GM21423 (cell line): ENCODE results near the gene ZNF138.

ENCODE experiments used
- ATAC-seq: cut with Tn5 transposase; IDR thresholded peaks from one replicate; pipeline ENCODE4 v1.9.1; 2021; ENCODE audit warnings: mild to moderate bottlenecking, moderate library complexity; ENCODE audit not compliant: unreplicated experiment

Gene ZNF138

DNA sequence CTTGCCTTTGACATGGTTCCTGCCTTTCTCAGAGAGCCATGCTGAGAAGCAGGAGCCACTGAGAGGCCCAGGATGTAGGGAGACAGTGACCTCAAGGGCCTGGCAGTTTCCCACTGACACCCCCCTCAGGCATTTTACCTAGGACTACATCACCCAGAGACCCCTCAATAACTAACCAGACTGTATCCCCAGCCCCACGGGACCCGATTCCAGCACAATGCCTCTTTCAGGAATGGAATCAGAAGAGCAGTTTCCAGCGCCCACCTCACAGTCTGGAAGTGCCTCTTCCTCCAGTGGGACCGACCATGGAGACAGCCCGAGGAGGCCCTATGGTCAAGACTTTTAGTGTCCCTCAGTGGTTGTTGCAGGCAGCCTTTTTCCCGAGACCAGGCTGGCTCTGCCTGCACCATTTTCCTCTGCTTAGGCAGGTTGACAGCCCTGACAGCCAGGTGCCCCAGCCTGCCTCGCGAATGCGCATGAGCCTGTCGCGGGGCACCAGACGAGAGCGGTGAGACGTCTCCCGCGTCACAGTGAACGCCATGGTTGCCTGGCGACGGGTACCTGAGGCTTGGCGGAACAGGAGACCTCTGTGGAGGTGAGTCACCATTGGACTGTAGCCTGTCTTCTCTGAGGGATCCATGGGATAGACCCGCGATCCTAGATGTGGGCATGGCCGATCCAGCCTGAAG lies 80.5 kb downstream of the ZNF138 start:
- no peak for ATAC-seq

DNA sequence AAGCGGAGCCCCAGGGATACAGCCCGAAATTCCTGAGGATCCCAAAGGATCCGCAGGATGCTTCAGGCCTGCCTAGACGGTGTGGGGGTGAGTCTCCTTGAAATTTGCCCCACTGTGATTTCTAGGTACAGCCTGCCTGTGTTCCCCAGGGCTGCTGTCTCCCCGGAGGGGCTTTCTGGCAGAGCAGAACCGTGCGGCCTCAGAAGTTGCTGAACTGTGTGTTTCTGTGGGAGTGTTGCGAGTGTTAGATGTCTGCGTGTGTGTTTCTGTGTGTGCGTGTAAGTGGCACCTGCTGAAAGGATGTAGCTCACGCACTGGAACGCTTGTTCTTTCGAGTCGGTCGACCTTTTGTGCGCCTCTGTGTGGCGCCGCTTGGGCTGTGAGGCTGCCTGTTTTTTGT lies 81.0 kb downstream of the ZNF138 start:
- ATAC-seq = no peak

DNA sequence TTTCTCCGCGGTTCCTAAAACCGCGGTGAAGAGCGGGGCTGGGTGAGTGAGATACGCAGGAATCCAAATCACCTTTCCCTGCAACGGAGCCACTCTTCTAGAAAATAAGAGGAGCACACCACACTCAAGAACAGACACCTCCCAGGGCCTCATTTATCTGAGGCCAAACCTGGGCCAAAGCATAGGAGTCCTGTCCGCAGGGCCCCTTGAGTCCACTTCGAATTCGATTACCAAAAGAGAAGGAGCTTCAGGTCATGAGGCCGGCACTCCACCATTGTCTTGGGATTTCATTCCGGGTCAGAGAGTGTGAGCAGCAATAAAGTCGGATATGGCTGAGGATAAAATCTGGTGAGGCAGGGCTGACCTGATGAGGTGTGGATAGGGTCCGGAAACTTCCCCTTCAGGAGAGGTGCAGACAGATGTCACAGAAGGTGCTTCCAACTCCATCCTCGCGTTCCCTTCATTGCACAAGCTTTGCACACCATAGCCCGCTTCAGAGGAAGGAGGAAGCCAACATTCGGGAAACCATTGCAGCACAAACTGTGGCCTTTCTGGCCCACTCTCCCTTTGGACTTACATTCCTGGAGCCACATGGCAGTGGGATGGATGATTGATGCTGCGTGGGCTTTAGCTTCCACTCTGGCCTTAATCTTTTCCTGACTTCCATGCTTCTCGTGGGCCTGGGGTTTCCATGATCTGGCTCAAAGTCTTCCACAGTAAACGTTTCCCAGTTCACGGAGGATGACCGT lies 81.6 kb downstream of the ZNF138 start:
- ATAC-seq = no peak

DNA sequence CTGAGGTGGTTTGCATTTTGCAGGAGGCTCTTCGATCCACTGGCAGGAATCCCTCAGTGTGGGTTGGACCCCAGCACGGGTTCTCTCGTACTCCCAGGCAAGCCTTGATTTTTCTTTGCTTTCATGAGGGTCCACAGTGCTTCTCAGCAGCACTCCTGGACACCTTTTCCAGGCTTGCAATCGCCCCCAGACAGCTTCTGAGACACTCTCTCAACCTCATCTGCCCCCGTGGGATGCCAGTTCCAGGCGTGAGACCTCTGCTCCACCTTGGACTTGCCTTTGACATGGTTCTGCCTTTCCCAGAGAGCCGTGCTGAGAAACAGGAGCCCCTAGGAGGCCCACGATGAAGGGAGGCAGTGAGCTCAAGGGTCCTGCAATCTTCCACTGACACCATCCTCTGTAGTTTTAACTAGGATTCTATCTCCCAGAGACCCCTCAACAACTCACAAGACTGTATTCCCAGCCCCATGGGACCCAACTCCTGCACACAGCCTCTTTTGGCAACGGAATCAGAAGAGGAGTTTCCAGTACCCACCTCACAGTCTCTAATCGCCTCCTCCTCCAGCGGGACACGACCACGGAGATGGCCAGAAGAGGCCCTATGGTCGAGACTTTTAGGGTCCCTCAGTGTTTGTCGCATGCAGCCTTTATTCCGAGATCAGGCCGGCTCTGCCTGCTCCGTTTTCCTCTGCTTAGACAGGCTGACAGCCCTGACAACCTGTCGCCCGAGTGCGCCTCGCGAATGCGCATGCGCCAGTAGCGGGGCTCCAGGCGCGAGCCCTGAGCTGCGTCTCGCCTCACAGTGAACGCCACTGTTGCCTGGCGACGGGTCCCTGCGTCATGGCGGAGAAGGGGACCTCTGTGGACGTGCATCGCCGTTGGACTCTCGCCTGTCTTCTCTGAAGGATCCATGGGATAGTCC lies 82.8 kb downstream of the ZNF138 start:
- ATAC-seq = no peak

DNA sequence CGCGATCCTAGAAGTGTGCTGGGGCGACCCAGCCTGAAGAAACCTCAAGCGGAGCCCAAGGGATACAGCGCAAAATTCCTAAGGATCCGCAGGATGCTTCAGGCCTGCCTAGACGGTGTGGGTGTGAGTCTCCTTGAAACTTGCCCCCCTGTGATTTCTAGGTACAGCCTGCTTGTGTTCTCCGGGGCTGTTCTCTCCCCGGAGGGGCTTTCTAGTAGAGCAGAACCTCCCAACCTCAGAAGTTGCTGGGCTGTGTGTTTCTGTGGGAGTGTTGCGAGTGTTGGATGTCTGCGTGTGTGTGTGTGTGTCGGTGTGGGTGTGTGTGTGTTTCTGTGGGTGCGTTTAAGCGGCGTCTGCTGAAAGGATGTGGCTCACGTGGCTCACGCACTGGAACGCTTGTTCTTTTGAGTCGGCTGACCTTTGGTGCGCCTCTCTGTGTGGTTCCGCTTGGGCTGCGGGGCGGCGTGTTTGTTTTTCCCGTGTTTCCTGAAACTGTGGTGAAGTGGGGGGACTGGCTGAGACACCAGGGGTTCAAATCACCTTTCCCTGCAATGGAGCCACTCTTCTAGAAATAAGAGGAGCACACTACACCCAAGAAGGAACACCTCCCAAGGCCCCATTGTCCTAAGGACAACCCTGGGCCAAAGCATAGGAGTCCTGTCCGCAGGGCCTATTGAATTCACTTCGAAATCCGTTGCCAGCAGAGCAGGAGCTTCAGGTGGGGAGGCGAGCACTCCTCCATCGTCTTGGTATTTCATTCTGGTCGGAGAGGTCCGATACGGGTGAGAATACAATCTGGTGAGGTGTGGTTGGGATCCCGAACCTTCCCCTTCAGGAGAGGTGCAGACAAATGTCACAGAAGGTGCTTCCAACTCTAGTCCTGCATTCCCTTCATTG lies 83.7 kb downstream of the ZNF138 start:
- ATAC-seq = no peak

DNA sequence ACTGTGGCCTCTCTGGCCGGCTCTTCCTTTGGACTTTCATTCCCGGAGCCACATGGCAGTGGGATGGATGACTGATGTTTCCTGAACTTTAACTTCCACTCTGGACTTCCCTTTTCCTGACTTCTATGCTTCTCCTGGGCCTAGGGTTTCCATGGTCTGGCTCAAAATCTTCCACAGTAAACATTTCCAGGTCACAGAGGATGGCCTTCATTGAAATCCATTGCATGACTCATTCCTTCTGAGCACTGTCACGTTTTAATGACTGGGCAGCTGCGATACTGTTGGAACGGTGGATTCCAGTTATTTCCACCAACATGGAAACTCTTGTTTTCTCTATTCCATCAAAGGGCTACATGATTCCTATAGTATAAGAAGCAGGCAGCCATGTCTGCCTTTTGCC lies 84.5 kb downstream of the ZNF138 start:
- no peak for ATAC-seq

DNA sequence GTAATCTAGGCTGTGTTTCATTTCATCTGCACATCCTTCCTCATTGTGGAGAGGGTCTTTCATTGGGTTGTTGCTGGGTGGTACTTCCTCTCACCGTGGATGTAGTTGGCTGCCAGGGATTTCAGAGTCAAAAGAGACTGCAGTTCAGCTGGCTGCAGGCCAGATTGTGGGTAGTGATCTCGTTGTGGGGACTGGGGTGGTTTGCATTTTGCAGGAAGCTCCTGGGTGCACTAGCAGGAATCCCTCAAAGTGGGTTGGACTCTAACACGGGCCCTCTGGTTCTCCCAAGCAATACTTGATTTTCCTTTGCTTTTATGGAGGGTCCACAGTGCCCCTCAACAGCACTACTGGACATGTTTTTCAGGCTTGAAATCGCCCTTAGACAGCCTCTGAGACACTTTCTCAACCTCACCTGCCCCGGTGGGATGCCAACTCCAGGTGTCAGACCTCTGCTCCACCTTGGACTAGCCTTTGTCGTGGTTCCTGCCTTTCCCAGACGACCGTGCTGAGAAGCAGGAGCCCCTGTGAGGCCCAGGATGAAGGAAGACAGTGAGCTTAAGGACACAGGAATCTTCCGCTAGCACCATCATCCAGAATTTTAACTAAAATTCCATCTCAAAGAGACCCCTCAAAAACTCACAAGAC lies 85.0 kb downstream of the ZNF138 start:
- ATAC-seq = no peak

DNA sequence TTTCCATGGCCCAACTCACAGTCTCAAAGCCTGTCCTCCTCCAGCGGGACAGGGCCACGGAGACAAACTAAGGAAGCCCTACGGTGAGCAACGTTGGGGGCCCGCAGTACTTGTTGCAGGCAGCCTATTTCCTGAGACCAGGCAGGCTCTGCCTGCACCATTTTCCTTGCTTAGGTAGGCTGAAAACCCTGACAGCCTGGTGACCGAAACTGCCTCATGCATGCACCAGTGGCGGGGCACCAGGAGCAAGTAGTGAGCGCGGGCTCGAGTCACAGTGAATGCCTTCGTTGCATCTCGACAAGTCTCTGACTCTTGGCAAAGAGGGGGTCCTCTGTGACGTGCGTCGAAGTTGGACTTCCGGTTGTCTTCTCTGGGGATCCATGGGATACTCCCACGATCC lies 85.6 kb downstream of the ZNF138 start:
- no peak for ATAC-seq

DNA sequence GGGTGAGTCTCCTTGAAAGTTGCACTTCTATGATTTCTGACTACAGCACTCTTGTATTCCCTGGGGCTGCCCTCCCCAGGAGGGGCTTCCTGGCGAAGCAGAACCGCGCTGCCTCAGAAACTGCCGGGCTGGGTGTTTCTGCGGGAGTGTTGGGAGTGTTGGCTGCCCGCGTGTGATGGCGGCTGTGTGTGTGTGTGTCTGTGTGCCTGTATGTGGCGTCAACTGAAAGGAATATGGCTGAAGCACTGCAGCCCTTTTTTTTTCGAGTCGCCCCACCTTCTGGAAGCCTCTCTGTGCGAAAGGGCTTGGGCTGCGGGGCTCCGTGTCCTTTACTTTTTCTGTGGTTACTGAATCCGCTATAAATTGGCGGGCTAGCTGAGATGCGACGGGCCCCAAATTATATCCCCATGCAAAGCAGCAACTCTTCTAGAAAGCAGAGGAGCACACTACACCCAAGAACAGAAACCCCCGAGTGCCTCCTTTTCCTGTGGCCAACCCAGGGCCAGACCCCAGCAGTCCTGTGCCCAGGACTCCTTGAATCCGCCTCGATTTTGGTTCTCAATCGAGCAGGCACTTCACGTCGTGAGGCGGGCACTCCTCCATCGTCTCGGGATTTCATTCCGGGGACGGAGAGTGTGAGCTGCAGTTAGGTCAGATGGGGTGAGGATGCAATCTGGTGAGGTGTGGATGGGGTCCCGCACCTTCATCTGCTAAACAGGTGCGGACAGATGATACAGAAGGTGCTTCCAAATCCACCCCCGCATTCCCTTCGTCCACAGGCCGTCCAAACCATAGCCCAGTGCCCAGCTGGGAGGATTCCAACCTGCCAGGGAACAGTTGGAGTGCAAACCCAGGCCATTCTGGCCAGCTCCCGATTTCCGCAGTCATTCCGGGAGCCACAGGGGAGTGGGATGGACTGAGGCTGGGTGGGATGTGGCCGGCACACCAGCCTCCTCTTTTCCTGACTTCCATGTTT lies 86.4 kb downstream of the ZNF138 start:
- ATAC-seq = no peak

DNA sequence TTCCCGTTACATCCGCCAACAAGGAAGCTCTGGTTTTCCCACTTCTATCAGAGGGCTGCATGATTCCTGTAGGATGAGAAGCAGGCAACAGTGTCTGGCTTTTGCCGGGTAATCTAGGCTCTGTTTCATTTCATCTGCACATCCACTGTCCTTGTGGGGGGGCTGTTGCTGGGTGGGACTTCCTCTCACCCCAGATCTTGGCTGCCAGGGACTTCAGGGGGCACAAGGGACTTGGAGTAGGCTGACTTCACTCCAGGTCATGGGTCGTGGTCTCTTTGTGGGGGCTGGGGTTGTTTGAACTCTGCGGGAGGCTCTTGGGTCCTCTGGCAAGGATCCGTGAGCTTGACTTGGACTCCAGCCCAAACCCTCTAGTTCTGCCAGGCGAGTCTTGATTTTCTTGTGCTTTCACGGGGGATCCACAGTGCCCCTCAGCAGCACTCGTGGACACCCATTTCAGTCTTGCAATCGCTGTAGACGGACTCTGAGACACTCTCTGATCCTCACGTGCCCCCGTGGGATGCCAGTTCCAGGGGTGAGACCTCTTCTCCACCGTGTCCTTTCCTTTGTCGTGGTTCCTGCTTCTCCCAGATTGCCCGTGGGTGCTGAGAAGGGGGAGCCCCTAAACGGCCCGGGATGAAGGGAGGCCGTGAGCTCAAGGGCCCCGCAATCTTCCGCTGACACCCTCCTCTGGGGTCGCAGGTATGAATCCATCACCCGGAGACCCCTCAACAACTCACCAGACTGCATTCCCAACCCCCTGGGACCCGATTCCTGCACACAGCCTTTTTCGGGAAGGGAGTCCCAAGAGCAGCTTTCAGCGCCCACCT lies 87.4 kb downstream of the ZNF138 start:
- ATAC-seq = no peak

DNA sequence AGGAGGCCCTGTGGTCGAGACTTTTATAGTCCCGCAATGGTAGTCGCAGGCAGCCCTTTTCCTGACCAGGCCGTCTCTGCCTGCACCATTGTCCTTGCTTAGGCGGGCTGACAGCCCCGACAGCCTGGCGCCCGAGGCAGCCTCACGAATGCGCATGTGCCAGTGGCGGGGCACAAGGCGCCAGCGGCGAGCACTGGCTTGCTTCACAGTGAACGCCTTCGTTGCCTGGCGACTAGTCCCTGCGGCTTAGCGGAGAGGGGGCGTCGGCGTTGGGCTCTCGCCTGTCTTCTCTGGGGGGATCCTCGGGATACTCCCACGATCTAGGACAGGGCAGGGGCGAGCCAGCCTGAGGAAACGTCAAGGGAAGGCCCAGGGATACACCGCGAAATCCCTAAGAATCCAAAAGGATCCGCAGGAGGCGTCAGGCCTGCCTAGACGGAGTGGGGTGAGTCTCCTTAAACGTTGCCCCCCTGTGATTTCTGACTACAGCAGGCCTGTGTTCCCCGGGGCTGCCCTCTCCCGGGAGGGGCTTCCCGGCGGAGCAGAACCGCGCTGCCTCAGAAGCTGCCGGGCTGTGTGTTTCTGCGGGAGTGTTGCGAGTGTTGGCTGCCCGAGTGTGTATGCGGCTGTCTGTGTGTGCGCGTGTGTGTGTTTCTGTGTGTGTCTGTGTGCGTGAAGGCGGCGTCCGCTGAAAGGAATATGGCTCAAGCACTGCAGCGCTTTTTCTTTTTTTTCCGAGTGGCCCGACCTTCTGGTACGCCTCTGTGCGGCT lies 88.3 kb downstream of the ZNF138 start:
- ATAC-seq = no peak
